Measurements from ENCODE around the gene DACT3. TPM values are rescaled to one million over a fixed set of nuclear protein-coding genes. Genes with fewer than 3 reads are reported as not detected.

The DACT3 gene
- total RNA-seq, 2 experiments from 2014 or later = 2.4 to 3.0 TPM

GRCh38 chr19:46660551-46661019 is 397 bp downstream of the DACT3 start:
- no peaks in the 10 kb centered on the region for H3K36me3 Mint-ChIP-seq (ENCODE audit: low read depth)
- H3K4me1 Mint-ChIP-seq (ENCODE audit: low read depth) = peaks cover 29% of the 10 kb centered on the region
- no peak overlapping the region for H3K27ac Mint-ChIP-seq
- peak overlapping the region; percentile 75 for H3K4me3 Mint-ChIP-seq
- no peak for DNase-seq
- H3K27me3 Mint-ChIP-seq (ENCODE audit: low read depth) = peaks cover 16% of the 10 kb centered on the region
- intact Hi-C loops (cut with micrococcal nuclease) = loop anchor here (1.0 to 5.0 kb wide), 5 partner anchors 26 to 263 kb away; partner anchors contain the start of genes ARHGAP35 and PRKD2
- CTCF ChIA-PET = interaction anchor here (0.5 to 6.0 kb wide), 12 partner anchors 13 to 294 kb away, joined by 3 to 178 read pairs (median 8); partner anchors contain the start of gene CALM3
- H3K9me3 Mint-ChIP-seq = no peaks in the 10 kb centered on the region

GRCh38 chr19:46660008-46660517 is 919 bp downstream of the DACT3 start:
- intact Hi-C loops (cut with micrococcal nuclease) = loop anchor here (5.0 kb wide), 1 partner anchor 263 kb away; no protein-coding TSS in a partner anchor
- peak; percentile 13 for DNase-seq

GRCh38 chr19:46659151-46660007 is 1.6 kb downstream of the DACT3 start:
- intact Hi-C loops (cut with micrococcal nuclease) = loop anchor here (5.0 kb wide), 1 partner anchor 262 kb away; no protein-coding TSS in a partner anchor
- CTCF ChIA-PET = interaction anchor here (0.6 to 6.0 kb wide), 3 partner anchors 20 to 93 kb away, joined by 3 to 178 read pairs (median 3); no protein-coding TSS in a partner anchor

More at GRCh38 chr19:46660008-46660517, 919 bp downstream of the DACT3 start:
- H3K4me3 Mint-ChIP-seq = peak overlapping the region; percentile 70
- H3K27ac Mint-ChIP-seq = no peak overlapping the region
- no peaks in the 10 kb centered on the region for H3K9me3 Mint-ChIP-seq
- peaks cover 16% of the 10 kb centered on the region for H3K27me3 Mint-ChIP-seq (ENCODE audit: low read depth)
- CTCF ChIA-PET = interaction anchor here (6.0 kb wide), 1 partner anchor 45 kb away, joined by 178 read pairs; no protein-coding TSS in a partner anchor
- peaks cover 29% of the 10 kb centered on the region for H3K4me1 Mint-ChIP-seq (ENCODE audit: low read depth)
- no peaks in the 10 kb centered on the region for H3K36me3 Mint-ChIP-seq (ENCODE audit: low read depth)

GRCh38 chr19:46656541-46656940 is 4.4 kb downstream of the DACT3 start:
- CTCF ChIA-PET = interaction anchor here (0.8 to 1.1 kb wide), 2 partner anchors 35 to 42 kb away, joined by 3 read pairs; no protein-coding TSS in a partner anchor
- H3K4me1 Mint-ChIP-seq (ENCODE audit: low read depth) = peaks cover 17% of the 10 kb centered on the region
- no peaks in the 10 kb centered on the region for H3K36me3 Mint-ChIP-seq (ENCODE audit: low read depth)
- H3K27ac Mint-ChIP-seq = no peak overlapping the region
- no peak overlapping the region for H3K4me3 Mint-ChIP-seq
- intact Hi-C loops (cut with micrococcal nuclease) = no loop called here
- no peaks in the 10 kb centered on the region for H3K9me3 Mint-ChIP-seq
- DNase-seq = no peak
- H3K27me3 Mint-ChIP-seq (ENCODE audit: low read depth) = peaks cover 23% of the 10 kb centered on the region

More at GRCh38 chr19:46659151-46660007, 1.6 kb downstream of the DACT3 start:
- DNase-seq = peak; percentile 29
- H3K4me1 Mint-ChIP-seq (ENCODE audit: low read depth) = peaks cover 29% of the 10 kb centered on the region
- H3K27ac Mint-ChIP-seq = no peak overlapping the region
- H3K9me3 Mint-ChIP-seq = no peaks in the 10 kb centered on the region
- peak overlapping the region; percentile 70 for H3K4me3 Mint-ChIP-seq
- H3K27me3 Mint-ChIP-seq (ENCODE audit: low read depth) = peaks cover 16% of the 10 kb centered on the region
- H3K36me3 Mint-ChIP-seq (ENCODE audit: low read depth) = no peaks in the 10 kb centered on the region

- peaks cover 34% of the 10 kb centered on the region for H3K27me3 Mint-ChIP-seq (ENCODE audit: low read depth)
- CTCF ChIA-PET = no interaction called here
- H3K4me3 Mint-ChIP-seq = no peak overlapping the region
- peaks cover 10% of the 10 kb centered on the region for H3K4me1 Mint-ChIP-seq (ENCODE audit: low read depth)
- intact Hi-C loops (cut with micrococcal nuclease) = no loop called here
- H3K36me3 Mint-ChIP-seq (ENCODE audit: low read depth) = no peaks in the 10 kb centered on the region
- no peak overlapping the region for H3K27ac Mint-ChIP-seq
- no peaks in the 10 kb centered on the region for H3K9me3 Mint-ChIP-seq
- DNase-seq = no peak
Measured at GRCh38 chr19:46654621-46655152, 6.3 kb downstream of the DACT3 start.

- no peak overlapping the region for H3K27ac Mint-ChIP-seq
- H3K27me3 Mint-ChIP-seq (ENCODE audit: low read depth) = peaks cover 28% of the 10 kb centered on the region
- peaks cover 2% of the 10 kb centered on the region for H3K9me3 Mint-ChIP-seq
- H3K4me3 Mint-ChIP-seq = no peak overlapping the region
- peaks cover 5% of the 10 kb centered on the region for H3K36me3 Mint-ChIP-seq (ENCODE audit: low read depth)
- DNase-seq = no peak
- peaks cover 7% of the 10 kb centered on the region for H3K4me1 Mint-ChIP-seq (ENCODE audit: low read depth)
- CTCF ChIA-PET = no interaction called here
- intact Hi-C loops (cut with micrococcal nuclease) = no loop called here
Measured at GRCh38 chr19:46650445-46650844, 10.5 kb downstream of the DACT3 start.

- intact Hi-C loops (cut with micrococcal nuclease) = no loop called here
- peaks cover 2% of the 10 kb centered on the region for H3K9me3 Mint-ChIP-seq
- CTCF ChIA-PET = interaction anchor here (0.8 kb wide), 1 partner anchor 12 kb away, joined by 3 read pairs; no protein-coding TSS in a partner anchor
- no peak overlapping the region for H3K27ac Mint-ChIP-seq
- DNase-seq = no peak
- peaks cover 5% of the 10 kb centered on the region for H3K36me3 Mint-ChIP-seq (ENCODE audit: low read depth)
- peaks cover 28% of the 10 kb centered on the region for H3K27me3 Mint-ChIP-seq (ENCODE audit: low read depth)
- H3K4me3 Mint-ChIP-seq = no peak overlapping the region
- H3K4me1 Mint-ChIP-seq (ENCODE audit: low read depth) = peaks cover 7% of the 10 kb centered on the region
Measured at GRCh38 chr19:46648961-46649960, 11.7 kb downstream of the DACT3 start.

GRCh38 chr19:46648060-46648960 is 12.7 kb downstream of the DACT3 start:
- DNase-seq = no peak
- peaks cover 2% of the 10 kb centered on the region for H3K9me3 Mint-ChIP-seq
- H3K27ac Mint-ChIP-seq = no peak overlapping the region
- intact Hi-C loops (cut with micrococcal nuclease) = no loop called here
- H3K4me1 Mint-ChIP-seq (ENCODE audit: low read depth) = peaks cover 7% of the 10 kb centered on the region
- peaks cover 5% of the 10 kb centered on the region for H3K36me3 Mint-ChIP-seq (ENCODE audit: low read depth)
- CTCF ChIA-PET = interaction anchor here (0.8 kb wide), 1 partner anchor 11 kb away, joined by 3 read pairs; no protein-coding TSS in a partner anchor
- no peak overlapping the region for H3K4me3 Mint-ChIP-seq
- peaks cover 25% of the 10 kb centered on the region for H3K27me3 Mint-ChIP-seq (ENCODE audit: low read depth)

GRCh38 chr19:46646402-46646801 is 14.6 kb downstream of the DACT3 start:
- H3K4me3 Mint-ChIP-seq = no peak overlapping the region

GRCh38 chr19:46644720-46645119 is 16.3 kb downstream of the DACT3 start:
- H3K9me3 Mint-ChIP-seq = peaks cover 2% of the 10 kb centered on the region
- intact Hi-C loops (cut with micrococcal nuclease) = no loop called here
- peaks cover 10% of the 10 kb centered on the region for H3K27me3 Mint-ChIP-seq (ENCODE audit: low read depth)
- no peak overlapping the region for H3K4me3 Mint-ChIP-seq
- H3K36me3 Mint-ChIP-seq (ENCODE audit: low read depth) = peaks cover 5% of the 10 kb centered on the region
- CTCF ChIA-PET = interaction anchor here (2.1 kb wide), 1 partner anchor 17 kb away, joined by 9 read pairs; the partner anchor contains the start of gene DACT3
- DNase-seq = no peak
- H3K4me1 Mint-ChIP-seq (ENCODE audit: low read depth) = peaks cover 7% of the 10 kb centered on the region
- H3K27ac Mint-ChIP-seq = no peak overlapping the region

More at GRCh38 chr19:46646402-46646801, 14.6 kb downstream of the DACT3 start:
- H3K36me3 Mint-ChIP-seq (ENCODE audit: low read depth) = peaks cover 5% of the 10 kb centered on the region
- no peak for DNase-seq
- CTCF ChIA-PET = no interaction called here
- H3K27ac Mint-ChIP-seq = no peak overlapping the region
- H3K4me1 Mint-ChIP-seq (ENCODE audit: low read depth) = peaks cover 7% of the 10 kb centered on the region
- intact Hi-C loops (cut with micrococcal nuclease) = no loop called here
- peaks cover 21% of the 10 kb centered on the region for H3K27me3 Mint-ChIP-seq (ENCODE audit: low read depth)
- peaks cover 2% of the 10 kb centered on the region for H3K9me3 Mint-ChIP-seq
